Mucosa of gallbladder (tissue), 1 donor: ENCODE measurements around the gene ALDOC. TPM values are rescaled to one million over a fixed set of nuclear protein-coding genes. Genes with fewer than 3 reads are reported as not detected.
"Not testable (repeated sequence)": the region's sequence is repeated elsewhere in the genome, so short reads cannot be mapped to it uniquely, and the experiment has no call there.

Experiments
- DNase-seq: peaks from one replicate; pipeline ENCODE4 v3.0.0-alpha.2; 2020; ENCODE audit warnings: low spot score
- total RNA-seq: library from RNA; stranded (reverse); gene quantifications from one replicate; pipeline ENCODE4 v1.2.1, GENCODE V29; 2021
- donor health status: DM: no; HTN: no; CAD: no.

Gene ALDOC
- total RNA-seq, result 39.8 TPM

DNA sequence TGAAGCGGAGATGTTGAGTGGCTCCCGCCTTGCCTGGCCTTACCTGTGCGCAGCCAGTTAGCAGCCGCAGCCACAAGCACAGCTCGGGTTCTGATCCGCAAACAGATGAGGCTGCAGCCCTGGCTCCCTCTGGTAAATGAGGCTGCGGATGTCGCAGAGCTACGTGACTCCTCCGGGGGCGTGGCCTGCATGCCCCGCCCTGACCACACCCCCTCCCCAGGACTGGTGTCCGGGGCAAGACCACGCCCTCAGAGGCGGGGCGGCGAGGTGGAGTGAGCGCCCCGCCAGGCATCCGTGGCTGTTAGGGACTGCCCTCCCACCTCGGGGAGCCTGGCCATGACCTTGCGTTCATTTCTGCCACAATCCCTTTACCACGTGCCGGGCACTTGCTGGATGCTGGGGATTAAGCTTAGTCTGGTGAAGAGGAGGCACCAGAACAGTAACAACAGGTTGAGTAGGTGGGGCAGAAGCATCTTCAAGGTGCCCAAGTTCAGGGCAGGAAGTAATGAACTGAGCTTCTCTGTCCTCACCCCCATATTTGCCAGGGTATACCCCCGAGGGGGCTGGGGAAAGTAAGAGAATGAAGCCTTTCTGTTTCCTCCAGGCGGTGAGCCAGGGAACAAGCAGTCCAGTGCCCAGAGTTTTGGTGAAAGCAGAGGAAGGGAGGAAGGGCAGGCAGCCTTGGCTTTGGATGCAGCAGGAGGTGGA is at the start of gene ALDOC:
Gene ALDOC, minus strand, starts transcription at position 138 of the 708 bp plus-strand sequence. CDS start 1,363 bp downstream, outside the sequence.
- DNase-seq, result peak; percentile 97

- DNase-seq, result no peak
Measured at GRCh38 chr17:28624148-28624547, 47.5 kb upstream of the ALDOC start.

GRCh38 chr17:28623696-28624095 is 47.0 kb upstream of the ALDOC start:
- DNase-seq, result no peak

GRCh38 chr17:28622186-28622585 is 45.5 kb upstream of the ALDOC start:
- DNase-seq, result no peak

DNA sequence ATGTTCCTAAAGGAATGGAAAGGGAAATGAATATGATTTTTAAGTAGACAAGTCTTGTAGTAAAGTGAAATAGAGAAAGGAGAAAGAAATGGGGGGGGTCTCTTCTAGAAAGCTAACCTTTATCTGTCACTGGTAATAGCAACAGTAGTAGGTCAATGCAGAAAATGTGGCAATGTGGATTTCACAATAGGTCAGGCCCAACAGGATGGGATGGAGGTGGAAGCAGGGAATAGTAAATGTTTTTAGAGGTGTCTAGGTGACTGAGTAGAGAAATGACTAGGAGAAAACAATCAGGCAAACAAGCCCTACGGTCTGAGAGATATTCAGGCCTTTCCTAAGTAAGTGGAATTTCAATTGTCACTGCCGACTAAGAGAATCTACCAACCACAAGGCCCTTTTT is 43.3 kb upstream of the ALDOC start:
- no peak for DNase-seq

GRCh38 chr17:28618464-28618863 is 41.8 kb upstream of the ALDOC start:
- DNase-seq, result no peak

DNA sequence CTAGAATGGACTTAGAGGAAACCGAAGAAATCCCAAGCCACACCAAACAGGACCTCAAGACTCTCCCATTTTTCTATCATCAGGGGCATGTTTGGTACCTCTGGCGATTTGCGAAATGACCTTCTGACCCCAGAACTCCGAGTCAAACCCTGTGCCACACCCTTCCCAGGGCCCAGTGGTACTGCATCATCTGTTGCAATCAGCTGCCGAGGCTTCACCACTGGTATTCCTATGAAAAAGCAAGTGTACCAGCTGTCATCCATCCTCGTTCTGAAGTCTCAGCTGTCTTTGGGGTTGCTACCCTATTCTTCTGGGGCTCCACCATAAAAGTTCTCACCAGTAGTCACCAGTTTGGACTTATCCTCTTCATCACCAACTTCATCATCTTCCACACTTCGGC is 39.6 kb upstream of the ALDOC start:
- no peak for DNase-seq

DNA sequence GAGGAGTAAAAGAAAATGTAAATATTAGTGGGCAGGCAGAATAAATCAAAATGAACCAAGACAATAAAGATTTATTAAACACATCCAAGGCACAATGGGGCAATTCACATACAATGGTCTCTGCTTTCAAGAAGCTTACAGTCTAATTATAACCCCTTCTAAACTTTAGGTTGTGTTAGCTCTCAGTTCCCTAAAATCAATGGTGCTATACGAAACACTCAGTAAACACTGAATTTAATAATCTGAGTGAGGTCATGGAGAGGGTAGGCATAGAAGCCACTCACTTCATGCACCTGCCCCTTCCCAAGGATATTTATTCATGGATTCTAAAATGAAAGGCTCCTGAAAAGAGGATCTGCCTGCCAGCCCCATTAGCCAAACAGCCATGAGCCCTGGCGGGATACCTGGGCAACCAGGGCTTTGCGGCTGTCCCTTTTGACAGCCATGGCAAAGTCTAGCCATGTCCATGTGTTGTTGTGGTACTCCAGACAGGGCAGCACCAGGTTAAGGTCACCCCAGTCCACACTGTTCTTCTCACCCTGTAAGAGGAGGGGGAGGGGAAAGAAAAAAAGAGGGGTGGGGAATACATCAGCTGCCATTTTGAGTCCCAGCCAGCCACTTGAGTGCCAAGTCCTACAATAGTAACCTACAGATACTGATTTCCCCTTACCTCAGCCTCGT is 38.7 kb upstream of the ALDOC start:
- no peak for DNase-seq

GRCh38 chr17:28613931-28614381 is 37.3 kb upstream of the ALDOC start, which contains the start of gene RSKR:
TSS of gene RSKR (minus strand) at chr17:28614185. CDS start at chr17:28614161, 24 bp downstream.
- no peak for DNase-seq

- DNase-seq, result peak; percentile 44
Measured at GRCh38 chr17:28612936-28613872, 36.5 kb upstream of the ALDOC start.

DNA sequence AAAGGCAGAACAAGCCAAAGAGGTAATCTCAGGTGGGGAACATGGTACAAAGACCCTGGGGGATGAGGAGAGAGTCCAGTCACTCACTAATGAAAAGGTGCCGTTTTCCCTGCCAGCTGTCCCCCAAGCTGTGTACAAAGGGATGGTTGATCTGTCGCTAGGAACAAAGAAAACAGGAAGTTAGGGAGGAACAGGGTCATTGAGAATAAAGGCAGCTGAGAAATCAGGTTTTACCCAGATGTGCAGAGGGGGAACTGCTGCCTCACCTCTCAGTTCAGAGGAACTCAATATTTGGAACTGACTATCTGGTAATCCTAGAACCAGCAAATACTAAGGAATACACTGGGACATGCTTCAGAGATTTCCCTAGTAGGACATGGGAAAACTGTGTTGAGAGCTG is 35.8 kb upstream of the ALDOC start:
- DNase-seq, result no peak

- no peak for DNase-seq
Measured at GRCh38 chr17:28610376-28610775, 33.7 kb upstream of the ALDOC start.

- not testable (repeated sequence) for DNase-seq
Measured at GRCh38 chr17:28604031-28604430, 27.3 kb upstream of the ALDOC start.

GRCh38 chr17:28599311-28600184 is 22.9 kb upstream of the ALDOC start:
- DNase-seq, result peak; percentile 52

DNA sequence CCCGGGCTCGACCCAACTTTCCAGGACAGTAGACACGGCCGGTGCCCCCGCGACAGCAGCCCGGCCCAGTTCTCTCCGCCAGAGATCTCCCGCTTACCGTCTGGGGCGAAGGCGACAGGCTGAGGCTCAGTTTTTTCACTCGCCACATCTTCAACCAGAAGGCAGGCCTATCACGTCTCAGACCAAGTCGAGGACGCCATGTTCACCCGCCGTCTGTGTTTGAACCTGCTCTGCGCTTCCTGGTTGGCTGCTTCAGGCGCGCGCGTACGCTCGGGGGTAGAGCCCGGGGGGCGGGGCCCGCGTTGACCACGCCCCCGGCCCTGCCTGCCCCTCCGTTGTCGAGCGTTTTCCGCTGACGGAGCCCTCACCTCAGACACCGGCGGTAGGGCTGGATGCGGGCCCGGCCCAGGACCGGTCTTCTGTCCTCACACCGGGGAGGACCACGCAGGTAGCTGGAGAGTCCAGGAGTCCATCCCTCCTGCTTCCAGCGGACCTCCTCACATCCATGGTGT is 22.2 kb upstream of the ALDOC start, which contains the start of gene SPAG5:
Gene SPAG5, minus strand, starts transcription at position 227 of the 512 bp plus-strand sequence. Its CDS starts 79 bp downstream, at position 148.
- DNase-seq, result peak; percentile 94

- no peak for DNase-seq
Measured at GRCh38 chr17:28598389-28598788, 21.7 kb upstream of the ALDOC start.

DNA sequence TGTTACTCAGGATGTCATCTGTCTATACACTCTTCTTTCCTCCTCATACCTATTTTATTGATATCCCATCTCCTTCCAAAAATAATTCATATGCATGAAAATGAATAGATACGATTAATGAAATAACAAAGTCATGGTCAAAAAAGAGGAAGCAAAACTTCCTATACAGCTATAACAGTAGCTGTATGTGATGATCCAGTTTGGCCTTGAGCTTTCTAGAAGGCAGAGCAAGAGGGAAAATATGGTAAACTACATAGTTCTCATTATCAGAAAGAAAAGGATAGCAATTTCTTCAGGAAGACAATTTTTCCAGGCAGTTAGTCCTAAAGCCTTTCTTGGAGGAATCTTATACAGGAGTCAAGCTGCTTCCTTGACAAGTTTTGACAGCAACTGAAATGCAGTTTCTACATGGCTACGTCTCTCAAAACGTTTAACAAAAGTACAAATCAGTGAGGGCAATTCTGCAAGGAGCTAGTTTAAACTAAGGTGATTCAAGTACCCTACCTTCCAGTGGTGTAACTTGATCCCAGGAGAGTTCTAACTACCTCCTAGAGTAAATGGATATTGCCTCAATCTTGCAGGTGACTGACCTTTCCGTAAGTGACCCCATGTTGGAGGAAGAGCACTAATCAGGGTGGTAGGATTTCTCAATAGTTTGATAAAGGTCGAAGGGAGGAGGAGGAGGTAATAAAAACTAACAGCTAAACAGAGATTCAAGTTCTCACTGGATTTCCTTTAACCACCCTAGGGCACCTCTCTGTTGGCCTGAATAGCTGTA is 21.1 kb upstream of the ALDOC start:
- DNase-seq, result no peak

- DNase-seq, result no peak
Measured at GRCh38 chr17:28592260-28592659, 15.6 kb upstream of the ALDOC start.

DNA sequence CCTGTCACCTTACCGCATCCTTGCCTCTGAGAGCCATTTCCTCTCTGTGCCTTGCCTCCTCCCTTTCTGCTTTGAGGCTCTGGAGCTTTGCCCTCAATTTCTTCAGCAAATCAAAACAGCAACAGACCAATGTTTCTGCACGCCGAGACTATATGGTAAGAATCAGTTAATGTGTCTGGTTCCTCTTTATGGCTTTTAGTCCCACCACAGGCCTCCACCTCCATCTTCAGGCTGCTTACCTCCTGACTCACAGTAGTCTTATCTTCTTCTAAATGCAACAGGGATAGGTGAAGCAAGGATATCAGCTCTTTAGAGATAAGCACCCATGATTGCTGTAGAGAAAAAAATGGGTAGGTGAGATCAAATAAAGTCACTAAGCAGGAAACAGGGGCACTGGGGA is 9.2 kb upstream of the ALDOC start:
- DNase-seq, result no peak

- DNase-seq, result no peak
Measured at GRCh38 chr17:28584434-28584833, 7.7 kb upstream of the ALDOC start.
